NCI-H774 (cell line): Measurements from ENCODE around the gene TMEM250.

ENCODE experiments used
- DNase-seq: peaks from one replicate; lab custom pipeline; 2025; lab: John Stamatoyannopoulos, UW

TMEM250 gene

DNA sequence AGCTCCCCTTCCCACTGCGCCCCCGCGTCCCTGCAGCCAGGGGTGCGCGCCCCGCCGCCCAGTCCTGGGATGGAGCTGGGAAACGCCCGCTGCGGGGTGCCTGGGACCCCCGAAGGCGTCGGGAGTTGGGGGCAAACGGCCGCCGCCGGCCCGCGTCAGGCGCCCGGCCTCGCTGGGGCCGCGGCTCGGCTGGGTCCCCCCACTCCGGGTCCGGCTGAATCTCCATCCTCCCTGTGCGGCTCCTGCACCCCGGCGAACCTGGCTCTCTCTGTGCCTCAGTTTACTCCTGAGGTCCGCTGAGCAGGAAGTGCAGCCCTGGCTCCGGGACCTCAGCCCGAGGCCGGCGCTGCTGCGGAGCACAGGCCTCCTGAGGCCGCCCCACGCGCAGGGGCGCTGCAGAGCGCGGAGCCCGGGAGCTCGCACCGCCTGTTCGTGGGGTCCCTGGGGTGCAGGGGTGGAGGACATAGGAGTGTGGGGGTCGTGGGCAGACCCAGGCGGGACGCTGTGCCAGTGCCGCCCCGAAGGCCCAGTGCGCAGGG is 13.9 kb upstream of the TMEM250 start:
- no peak for DNase-seq

DNA sequence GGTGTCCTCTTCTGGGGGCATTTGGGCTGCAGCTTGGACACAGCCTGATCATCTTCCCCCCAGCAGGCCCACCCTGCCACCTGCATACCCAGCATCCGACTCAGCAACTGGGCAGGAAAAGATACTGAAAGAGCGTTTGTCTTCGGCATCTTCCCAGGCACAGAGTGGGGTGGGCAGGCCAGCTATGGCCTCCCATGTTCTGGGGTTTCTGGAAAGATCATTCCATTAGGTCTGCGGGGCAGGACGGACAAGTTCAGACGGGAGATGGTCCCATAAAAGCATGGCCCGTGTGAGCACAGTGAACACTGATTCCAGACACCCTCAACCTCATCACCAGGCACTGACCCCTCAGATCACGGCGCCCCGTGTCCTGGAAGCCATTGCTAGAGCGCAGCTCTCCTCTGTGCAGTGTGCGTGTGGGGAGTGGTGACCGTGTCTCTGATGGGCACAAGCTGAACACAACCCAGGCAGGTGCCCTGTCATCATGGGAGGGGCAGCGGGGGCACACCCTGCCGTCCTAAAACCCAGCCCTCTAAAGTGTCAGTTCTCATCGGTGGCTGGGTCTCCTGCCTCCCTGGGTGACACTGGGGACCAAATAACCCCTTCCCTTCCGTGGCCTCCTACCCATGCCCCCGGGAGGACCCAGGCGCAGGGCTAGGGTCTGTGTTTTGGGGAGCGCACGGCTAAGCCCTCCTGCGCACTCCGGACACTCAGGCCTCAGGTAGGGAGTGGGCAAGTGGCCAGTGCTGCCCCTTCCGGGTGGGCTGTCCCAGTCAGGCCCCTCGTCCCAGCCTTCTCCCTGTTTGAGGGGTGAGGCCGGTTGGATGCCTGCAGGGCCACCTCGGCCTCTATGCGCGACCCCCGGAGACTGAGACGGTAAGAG is 13.2 kb upstream of the TMEM250 start:
- DNase-seq, result no peak

DNA sequence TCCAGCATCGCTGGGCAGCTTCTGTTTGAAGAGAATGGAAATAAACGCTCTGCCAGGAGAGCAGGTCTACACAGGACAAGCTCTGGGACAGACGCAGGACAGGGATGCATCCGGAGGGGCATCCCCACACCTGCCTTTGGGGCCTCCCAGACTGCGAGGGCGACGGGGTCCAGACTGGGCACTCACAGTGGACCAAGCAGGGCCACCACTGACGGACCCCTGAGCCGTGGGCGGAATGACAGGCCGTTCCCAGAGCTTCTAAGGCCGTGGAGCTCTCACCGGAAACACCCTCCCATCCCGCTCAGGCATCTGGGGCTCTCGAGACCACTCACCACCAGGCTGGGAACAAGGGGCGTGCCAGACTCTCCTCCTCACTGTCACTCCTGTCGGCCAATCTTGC is 10.5 kb upstream of the TMEM250 start:
- no peak for DNase-seq

DNA sequence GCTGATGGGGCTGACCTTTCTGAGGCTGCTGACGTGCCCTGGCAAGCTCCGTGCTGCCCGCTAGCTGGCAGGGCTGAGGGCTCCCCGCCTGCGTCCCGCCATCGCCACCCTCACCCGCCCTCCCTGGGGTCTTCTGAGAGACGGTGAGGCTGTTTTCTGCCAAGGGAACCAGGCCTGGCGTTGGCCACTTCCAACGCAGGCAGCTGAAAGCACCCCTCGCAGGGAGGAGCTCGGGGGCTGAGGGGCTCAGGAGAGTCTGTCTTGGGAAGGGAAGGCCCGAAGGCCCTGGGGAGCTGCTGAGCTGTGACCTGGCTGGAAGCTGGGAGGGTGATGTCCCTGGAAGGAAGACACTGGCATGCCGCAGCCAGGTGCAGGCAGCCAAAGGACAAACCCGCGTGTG is 9.8 kb upstream of the TMEM250 start:
- no peak for DNase-seq

DNA sequence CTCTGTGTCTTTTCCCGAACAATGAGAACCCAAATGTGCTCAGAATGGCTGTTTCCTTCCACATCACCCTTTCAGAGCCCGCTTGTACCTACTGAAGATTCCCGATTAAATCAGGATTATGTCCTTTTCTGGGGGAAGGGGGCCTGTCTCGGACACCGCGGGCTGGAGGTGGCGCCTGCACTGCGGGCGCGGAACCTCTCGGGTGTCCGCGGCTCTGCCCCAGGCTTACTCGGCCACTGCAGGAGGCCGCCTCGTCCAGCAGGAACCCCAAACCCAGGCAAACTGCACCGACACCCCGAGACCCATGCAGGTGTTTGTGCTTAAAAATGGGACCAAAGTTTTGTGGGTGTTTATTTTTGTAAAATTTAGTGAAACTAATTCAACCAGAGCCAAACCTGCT is 8.6 kb upstream of the TMEM250 start:
- DNase-seq, result no peak

DNA sequence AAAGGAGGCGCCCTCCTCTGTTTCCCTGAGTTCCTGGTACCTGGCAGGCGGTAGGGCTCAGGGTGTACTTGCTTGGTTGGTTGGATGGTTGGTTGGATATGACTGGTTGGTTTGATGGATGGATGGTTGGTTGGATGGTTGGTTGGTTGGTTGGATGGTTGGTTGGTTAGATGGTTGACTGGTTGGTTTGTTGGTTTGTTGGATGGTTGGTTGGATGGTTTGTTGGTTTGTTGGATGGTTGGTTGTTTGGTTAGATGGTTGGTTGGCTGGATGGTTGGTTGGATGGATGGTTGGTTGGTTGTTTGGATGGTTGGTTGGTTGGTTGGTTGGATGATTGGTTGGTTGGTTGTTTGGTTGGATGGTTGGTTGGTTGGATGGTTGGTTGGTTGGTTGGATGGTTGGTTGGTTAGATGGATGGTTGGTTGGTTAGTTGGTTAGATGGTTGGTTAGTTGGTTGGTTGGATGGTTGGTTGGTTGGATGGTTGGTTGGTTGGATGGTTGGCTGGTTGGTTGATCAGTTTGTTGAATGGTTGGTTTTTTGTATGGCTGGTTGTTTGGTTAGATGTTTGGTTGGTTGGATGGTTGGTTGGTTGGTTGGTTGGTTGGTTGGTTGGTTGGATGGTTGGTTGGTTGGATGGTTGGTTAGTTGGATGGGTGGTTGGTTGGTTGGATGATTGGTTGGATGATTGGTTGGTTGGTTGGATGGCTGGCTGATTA is 6.5 kb upstream of the TMEM250 start:
- no peak for DNase-seq

DNA sequence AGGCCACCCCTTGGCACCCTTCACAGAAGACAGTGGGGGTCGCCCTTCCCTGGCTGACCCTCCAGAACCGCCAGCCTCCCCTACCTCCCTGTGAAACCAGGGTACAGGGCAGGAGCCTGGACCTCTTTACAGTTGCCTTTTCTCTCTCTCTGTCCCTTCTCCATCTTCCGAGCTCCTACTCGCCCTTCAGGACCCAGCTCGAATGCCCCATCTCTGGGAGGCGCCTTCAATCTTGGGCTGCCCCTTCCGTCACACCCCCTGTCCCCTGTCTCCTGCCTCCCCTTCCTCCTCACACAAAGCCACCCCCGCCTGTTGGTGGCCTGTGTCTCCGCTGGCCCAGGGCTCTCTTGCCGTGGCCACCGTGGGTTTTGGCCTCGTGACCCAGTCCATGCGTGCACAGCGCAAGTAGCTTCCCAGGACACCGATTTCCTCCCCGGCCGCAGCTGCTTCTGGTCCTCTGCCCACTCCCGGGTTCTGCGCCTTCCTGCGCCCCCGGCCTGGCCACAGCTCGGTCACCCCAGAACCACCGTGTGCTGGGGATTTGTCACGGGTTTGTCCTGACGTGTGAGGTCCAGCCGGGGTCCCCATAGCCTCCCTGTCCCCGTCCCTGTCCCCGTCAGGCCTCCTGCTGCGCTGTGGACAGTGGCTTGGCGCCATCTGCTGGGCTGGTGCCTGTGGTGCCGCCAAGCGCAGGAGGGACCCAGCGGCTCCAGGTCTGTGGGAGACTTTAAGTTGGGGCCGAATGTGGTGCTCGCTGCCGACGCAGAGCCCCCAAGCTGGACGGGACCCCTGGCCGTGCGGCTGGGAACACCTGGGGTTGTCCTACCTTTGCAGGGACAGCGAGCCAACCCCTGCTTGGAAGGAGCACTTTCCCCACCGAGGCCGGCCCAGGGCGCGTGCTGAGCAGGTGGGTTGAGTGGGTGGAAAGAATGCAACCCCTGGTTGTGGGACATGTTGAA is 4.0 kb upstream of the TMEM250 start:
- DNase-seq, result peak; percentile 68

DNA sequence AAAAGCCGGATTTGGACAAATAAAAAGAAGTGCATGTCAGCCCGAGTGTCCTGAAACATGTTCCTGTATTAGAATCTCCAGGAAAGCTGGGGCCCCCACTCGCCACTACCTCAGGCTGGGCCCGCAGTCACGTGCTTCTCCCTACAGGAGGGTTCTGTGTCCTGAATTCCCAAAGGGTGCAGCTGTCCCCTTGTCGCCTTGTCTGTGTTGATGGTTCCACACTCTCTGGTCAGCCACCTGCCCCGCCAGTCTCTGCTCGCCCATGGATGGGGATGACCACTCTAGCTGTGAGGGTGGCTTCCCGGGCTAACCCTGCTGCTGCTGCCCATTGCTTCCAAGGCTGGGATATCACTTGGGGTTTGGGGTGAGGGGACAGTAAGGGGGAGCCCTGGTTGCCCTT is 3.1 kb upstream of the TMEM250 start:
- DNase-seq, result no peak

DNA sequence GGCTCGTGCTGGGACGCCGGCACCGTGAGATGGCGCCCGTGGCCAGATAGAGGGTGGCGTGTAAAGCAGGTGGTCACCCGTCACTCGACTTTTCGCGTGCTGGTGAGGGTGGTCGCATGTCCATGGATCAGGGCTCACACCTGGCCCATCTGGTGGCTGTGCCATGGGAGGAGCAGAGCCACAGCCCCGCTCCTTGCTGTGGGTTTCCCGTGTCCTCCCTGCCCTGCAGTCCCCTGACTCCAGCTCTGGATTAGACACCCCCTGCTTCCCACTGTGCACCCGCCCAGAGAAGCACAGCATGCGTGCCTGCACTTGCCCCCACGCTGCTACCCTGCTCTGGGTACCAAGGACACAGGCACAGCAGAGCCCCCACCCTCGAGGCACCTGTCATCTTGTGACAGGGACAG is 1.8 kb upstream of the TMEM250 start:
- DNase-seq, result no peak

DNA sequence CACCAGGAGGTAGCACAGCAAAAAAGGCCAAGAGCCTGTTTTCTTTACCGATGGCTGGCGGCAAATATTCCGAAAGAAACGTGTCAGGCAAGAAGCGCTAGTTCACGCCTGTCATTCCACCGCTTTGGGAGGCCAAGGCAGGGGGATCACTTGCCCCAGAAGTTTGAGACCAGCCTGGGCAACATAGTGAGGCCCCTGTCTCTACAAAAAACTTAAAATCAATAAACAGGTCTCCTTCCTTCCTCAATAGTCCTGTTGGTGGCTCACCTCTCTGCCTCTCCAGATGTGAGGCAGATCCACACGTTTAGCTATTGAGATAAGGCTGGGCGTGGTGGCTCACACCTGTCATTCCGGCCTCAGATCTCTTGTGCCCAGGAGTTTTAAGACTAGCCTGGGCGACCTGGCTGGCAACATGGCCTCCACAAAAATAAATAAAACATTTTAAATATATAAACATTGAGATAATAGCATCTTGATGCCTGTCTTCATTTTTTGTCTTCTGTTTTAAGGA is 1.3 kb upstream of the TMEM250 start:
- no peak for DNase-seq

DNA sequence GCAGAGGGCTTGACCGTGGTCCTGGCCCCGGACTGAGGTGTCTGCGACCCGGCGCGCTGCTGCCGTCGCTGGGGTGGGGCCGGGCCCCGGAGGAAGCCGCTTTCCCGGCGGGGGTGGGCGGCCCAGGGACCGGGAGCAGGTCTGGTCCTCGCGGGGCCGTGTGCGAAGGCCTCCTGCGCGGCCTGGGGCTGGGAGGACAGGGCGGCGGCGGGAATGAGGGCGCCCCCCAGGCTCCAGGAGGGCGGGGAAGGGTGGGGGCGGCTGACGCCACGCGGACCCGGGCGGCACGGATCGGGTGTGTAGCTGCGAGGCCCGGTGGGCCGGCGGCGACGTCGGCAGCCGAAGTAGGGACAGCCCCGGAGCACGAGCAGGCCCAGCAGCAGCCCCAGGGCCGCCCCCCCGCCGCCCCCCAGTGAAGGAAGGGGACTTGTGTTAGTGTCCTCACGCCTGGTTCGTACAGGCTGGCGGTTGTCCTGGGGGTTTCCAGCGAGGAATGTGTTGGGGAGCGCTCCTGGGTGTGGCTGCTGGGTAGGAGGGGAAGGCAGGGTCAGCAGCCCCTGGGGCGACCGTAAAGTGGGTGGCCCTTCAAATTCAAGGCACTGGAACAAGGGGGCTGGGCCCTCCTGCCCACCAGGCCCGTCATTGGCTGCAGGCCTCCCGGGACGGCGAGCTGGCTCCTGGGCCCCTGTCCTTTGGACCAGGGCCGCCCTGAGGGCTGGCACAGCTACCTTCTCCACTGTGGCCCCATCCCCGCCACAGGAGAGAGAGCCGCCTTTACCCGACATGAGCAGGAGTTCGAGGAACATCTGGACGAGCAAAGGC is 597 bp upstream of the TMEM250 start:
- DNase-seq, result no peak

DNA sequence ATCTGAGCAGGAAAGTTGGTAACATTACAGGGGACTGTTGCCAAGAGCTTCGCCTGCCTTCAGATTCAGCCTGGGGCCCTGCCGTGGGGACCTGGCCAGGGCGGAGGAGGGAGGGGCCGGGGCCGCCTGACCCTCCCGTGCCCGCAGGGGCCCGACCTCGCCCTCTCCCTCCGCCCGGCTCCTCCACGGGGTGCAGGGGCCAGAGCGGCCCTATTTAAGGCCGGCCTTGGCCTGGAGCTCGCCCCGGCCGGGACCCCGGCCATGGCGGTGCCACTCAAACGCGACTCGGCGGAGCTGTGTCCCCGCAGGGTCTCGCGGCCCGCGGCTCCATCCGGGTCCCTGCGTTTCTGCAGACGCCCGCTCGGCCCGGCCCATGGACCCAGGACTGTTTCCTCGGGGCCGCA is 757 bp downstream of the TMEM250 start:
- DNase-seq, result no peak

DNA sequence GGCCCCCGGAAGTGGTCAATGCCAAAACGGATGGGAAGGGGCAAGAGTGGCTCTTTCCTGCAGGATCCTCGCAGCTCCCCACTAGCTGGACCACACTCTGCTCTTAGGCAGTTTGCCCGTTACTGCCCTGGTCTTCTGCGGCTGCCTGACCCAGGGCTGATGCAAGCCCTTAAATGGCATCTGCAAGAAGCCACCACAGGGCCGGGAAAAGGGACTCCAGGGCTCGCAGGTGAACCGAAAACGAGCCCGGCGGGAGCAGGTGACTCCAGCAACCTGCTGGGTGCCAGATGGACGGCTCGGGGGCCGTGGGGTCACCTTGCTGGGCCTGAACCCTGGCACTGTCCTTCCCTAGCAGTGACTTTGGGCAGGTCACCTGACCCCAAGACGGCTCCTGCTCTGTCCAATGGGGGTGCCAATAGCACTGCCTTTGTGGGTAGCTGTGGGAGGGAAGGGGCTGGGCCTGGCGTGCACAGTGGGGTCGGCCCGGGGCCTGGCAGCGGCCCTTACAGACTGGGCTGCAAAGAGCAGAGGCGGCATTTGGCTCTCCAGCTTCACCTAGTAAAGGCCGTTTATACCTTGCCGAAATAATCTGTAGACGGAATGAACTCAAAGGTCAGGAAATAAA is 1.3 kb downstream of the TMEM250 start:
- no peak for DNase-seq

DNA sequence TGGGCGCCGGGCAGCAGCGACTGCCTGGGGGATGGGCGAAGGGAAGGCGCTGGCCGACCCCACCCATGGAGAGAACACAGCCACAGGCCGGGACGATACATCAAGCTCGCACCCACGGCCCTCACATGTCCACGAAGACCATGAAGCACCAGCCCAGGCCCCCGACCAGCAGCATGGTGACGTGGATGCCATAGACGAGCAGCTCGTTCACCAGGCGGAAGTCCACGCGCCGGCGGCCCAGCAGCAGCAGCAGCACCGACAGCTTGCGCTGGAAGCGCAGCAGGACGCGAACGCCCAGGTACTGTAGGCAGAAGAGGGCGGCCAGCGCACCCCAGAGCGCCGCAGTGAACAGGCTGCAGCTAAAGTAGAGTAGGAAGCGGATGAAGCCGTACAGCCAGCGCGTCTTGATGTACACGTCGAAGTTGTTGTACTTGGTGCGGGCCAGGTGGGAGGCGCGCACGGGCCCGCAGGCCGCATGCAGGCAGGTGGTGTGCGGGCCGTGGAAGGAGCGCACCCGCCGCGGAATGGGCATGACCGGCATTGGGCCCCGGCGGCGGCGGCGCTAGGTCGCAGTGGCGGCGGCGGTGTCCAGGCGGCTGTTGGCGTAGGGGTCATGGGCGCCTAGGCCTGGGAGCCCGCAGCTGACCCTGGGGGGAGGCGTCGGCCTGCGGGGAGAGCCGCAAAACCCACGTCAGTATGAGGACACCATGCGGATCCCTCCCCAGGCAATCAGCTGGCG is 2.1 kb downstream of the TMEM250 start:
- no peak for DNase-seq

DNA sequence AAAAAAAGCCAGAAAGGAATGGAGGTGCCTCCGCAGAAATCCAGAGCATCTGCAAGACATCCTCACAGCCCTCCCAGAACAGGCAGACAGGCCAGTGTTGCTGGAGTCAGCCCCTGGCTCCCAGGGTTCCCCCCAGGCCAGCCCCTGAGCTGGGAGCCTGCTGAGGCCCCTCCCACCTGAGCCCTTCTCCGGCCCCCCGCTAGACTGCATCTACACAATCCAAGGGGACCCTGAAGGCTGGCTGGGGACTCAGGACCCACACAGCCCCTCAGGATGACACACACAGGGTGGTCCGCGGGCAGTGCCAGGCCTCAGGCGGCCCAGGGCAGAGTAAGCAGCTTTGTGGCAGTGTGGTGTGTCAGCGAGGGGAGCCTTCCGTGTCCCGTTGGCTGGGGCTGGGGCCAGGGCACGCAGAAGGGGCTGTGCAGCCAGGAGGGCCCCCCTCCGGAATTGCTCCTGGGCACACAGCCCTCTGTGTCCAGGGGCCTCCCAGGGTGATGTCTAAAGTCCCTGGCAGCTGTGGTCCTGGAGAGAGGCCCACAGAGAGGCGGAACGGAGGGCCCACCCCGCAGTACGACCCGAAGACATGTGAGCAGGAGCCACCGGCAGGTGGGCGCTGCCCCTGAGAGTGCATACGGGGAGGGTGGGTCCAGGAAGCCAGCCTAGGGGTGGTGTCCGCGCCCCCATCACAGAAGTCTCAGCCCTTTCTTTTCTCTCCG is 2.9 kb downstream of the TMEM250 start:
- DNase-seq, result no peak

DNA sequence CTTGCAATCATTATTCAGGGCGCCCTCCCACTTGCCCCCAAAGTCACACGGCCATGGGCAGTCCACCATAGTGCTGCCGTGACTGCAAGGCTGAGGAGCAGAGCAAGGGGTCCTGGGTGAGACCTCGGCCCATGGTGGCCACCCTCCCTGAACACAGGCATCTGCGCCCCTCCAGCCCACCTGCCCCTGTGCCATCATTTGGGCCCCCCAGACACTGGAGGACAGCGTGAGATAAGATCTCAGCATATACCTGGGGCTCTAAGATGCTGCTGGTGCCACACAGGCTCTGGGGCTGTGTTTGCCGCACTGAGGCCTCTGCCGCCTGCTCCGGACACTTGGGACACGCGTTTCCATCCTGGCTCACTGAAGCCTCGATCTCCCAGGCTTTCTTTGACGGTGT is 3.5 kb downstream of the TMEM250 start:
- DNase-seq, result no peak

DNA sequence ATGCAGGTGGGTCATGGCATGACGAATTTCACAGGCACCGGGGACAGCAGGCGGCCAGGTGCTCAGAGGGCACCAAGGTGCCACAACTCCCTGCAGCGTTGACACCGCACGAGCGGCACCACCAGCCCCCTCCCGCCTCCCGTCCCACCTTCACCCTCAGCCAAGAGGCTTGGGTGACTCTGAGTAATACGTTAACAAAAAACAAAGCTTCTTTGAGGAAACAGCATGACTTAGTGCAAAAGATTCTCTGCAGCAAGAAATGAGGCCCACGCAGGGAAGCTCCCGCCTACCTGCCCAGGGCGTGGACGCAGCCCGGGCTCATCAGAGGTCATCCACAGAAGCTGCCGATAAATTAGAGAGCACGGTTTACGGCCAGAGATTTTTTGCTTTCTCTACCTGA is 4.1 kb downstream of the TMEM250 start:
- DNase-seq, result no peak

DNA sequence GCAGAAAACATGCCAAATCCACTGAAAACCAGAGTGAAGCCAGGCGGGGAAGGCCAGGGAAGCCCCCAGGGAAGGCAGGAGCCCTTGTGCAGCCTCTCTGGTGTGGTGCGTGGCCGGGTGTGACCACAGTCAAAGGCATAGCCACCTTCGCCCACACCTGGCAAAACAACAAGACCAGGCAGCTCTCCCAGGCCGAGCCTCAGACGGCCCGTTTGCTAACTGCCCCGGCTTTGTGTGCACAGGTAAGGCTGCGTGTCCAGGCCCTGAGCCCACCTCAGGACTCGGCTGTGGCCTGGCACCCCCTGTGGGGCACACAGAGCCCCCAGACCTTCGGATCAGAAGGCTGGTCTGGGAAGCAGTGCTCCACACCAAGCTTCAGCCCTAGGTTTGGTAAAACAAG is 6.1 kb downstream of the TMEM250 start:
- no peak for DNase-seq

DNA sequence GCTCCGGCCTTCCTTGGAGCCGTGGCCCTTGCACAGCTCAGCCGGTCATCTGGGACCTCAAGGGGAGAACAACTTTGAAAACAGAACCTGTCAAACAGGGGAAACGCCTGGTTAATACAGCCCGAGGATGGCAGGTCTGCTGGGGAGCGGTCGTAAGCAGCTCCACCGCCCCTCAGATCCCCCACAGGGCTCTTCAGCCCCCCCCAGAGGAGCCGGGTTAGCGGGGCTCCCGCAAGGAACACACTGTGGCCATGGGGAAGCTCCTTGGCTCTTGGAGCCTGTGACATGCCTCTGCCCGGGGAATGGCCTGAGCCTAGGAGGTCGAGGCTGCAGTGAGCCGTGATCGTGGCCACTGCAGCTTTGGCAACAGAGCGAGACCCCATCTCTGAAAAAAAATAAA is 6.8 kb downstream of the TMEM250 start:
- no peak for DNase-seq
